OCI-LY1 (cell line): ENCODE results near the gene HPCAL1.

Experiments
- CTCF ChIP-seq: fragments of 200-600 bp; sonication (generic), shearing (Covaris generic); IDR thresholded peaks from 2 replicates; pipeline ENCODE4 v1.5.1; 2017; ENCODE audit warnings: mild to moderate bottlenecking, antibody characterized with exemption, low read length, moderate library complexity, mixed read lengths
- EZH2 ChIP-seq: fragments of 200-600 bp; sonication (generic), shearing (Covaris generic); IDR thresholded peaks from 2 replicates; pipeline ENCODE4 v1.8.0; 2017; ENCODE audit warnings: borderline replicate concordance, mixed run types, mild to moderate bottlenecking, antibody characterized with exemption, low read length, moderate library complexity, mixed read lengths

GRCh38 chr2:10350761-10351160 lies 48.1 kb downstream of the HPCAL1 start:
- TF ChIP-seq CTCF (no peak), EZH2 (no peak)
